Measurements from ENCODE around the gene WDFY2.

The WDFY2 gene

DNA sequence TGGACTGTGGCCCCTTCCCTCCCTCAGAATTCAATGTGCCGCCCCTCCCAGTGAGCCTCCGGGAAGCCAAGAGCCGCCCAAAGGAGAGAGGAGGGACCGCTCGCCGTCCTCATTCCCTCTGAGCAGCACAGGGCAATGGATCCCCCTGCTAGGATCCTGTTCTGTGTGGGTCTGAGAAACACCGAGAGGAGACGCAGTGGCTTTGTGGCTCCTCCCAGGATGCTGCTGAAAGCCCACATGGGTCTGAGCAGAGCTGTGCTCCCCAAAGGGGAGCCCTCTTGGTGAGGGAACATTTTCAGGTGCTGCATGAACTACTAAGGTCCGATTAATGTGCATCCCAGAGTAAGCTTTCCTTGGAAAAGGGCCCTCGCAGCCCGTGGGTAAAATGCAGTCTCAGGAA is 189.3 kb downstream of the WDFY2 start:
- DNase-seq: no peak

- no peak for DNase-seq
These were observed 191.9 kb downstream of the WDFY2 start for GRCh38 chr13:51776179-51776578.

DNA sequence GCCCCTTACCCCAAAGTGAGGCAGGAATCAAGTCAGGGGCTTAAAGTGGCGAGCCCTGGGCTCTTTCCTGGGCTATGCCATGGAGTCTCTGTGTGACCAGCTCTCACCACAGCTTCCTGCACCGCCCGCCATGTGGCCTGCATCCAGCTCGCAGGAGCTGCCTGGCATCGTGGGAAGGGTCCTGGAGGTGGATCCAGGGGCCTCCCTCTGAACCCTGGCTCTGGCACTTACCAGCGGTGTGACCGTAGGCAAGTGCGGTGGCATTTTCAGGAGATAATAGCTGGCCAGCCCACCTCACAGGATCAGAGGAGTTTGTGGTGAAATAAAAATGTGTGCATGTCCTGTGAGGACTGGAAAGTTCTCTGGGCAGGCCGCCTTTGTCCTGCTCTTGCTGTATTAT is 193.7 kb downstream of the WDFY2 start:
- no peak for DNase-seq

GRCh38 chr13:51778392-51778791 is 194.1 kb downstream of the WDFY2 start:
- no peak for DNase-seq

GRCh38 chr13:51780099-51780498 is 195.8 kb downstream of the WDFY2 start:
- DNase-seq: no peak

- DNase-seq: peak; percentile 10
These were observed 197.2 kb downstream of the WDFY2 start for GRCh38 chr13:51781246-51782022.

- DNase-seq: no peak
These were observed 197.9 kb downstream of the WDFY2 start for GRCh38 chr13:51782026-51782710.

GRCh38 chr13:51783428-51784094 is 199.3 kb downstream of the WDFY2 start:
- DNase-seq: no peak

- no peak for DNase-seq
These were observed 199.8 kb downstream of the WDFY2 start for GRCh38 chr13:51784097-51784496.

DNA sequence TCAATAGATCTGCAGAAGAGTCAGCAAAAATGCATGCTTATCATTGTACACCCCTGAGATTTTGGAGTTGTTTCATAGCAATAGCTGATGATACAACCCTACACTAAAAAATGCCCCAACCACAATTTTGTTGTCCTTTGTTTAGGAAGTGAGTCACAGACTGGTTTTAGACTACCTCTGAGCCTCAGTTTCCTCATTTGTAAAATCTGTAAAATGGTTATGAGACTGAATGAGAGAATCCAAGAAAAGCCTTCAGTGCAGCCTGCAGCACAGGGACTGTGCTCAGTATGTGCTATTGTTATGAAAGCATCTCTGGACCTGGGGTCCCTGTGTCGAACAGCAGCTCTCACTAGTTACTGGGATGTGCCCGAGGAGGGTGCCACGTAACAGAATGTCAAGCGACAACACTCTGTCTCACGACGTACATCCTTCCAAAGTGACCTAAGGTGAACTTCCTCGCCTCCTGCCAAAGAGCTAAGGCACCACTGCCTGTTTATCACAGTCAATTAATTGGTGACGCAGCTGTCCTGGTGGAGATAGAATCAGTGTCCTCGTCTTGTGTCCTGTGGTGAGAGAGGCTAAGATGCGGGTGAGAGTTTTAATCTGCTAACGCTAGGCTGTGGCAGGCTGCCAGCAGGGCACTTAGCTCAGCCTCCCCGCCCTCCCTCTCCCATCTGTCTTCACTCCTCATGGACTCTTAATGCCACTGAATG is 201.6 kb downstream of the WDFY2 start:
- DNase-seq: no peak

DNA sequence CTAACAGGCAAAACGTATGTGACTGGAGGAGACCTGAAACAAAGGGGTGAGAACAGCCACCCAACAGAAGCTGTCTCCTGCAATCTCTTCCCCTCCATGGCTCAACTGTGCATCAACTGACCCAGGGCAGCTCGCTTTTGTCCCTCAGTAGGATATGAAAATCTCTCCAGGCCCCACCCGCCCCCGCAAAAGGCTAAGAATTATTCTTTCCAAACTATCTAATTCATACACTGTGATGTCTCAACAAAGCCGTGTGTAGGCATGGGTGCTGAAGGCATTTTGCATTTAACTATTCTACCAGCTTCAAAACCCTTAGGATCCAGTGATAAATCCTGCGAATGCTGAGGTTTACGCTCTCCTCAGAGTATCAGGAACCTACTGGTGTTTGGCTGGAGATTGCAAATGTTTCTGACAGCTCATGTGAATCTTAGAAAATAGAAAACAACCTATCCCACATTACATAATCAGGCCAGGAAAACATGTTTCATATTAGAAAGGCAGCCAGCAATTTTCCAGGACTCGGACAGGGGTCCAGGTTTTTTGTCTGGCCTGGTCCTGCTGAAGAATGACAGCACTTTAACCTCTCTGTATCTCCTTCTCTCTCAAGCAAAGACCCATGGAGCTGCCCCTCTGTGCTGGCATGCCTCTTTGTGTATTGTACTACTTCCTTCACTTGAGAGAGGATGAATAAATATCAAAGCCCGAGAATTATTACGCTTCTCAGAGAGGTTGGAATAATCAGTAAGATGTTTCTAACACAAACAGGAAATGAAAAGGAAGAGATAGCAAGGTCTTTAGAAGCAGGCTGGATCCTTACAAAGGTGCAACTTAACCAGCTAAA is 202.4 kb downstream of the WDFY2 start:
- no peak for DNase-seq

DNA sequence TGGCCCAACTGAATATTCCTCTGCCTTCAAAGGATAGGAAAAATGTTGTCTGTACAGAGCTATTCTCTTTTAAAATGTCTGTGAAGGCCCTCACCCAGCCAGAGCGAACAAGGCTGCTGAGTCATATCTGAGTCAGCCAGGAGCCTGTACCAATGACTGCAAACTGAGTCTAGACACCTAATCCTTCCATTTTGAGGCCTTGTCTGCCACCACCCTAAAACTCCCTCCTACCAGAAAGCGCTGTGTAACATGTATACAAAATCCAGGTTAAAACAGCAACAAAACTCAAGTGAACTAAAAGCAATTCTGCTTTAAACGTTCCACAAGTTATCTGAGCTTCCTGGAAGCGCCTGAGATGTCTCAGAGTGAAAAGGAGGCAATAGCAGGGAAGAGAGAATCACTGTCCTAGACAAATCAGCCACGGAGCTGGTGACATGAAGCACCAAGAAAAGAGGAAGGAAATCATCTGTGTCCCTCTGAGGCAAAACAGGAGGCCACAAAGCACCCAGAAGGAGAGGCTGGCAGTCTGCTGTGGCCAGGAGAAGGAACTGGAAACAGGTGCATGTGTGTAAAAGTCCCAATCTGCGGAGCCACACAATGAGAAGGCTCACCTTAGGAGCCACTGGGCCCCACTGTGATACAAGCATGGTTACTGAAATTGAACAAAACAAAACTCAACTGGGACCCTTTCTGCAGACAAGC is 209.5 kb downstream of the WDFY2 start:
- DNase-seq: peak; percentile 30

DNA sequence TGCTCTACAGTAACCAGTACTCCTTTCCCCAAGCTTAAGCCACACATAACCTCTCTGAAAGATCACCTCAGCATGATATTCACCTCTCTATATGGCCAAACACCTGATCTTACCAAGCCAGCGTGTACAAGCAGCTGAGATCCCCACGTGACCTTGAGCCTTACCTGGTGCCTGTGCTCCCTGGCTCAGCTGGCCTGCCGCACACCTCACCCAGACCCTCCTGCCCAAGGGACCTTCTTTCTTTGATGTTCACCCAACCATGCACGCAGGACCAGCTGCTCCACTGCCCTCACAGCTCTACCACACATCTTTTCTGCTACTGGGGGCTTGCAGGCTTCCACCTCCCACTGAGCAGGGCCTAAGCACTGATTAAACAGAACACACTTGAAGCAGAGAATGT is 210.7 kb downstream of the WDFY2 start:
- no peak for DNase-seq

DNA sequence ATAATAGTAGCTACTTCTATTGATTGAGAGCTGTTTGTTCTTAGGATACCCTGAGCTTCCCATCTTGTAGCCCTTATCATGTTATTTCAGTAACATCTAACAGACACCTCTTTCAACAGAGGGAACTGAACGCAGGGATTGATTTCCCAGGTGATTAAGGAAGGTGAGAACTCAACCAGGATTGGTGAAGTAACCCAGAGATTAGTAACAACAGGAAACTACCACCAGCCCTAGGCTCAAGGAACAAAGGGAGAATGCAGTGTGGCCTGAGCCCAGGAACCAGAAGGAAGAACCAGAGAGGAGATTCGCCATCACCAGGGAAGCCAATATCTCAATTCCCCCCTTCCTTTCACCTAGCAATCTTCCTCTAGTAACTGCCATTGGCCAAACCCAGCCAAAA is 211.2 kb downstream of the WDFY2 start:
- DNase-seq: no peak

GRCh38 chr13:51796546-51796945 is 212.3 kb downstream of the WDFY2 start:
- no peak for DNase-seq

GRCh38 chr13:51797664-51798488 is 213.6 kb downstream of the WDFY2 start:
- peak; percentile 69 for DNase-seq

- no peak for DNase-seq
These were observed 215.0 kb downstream of the WDFY2 start for GRCh38 chr13:51799261-51799660.

DNA sequence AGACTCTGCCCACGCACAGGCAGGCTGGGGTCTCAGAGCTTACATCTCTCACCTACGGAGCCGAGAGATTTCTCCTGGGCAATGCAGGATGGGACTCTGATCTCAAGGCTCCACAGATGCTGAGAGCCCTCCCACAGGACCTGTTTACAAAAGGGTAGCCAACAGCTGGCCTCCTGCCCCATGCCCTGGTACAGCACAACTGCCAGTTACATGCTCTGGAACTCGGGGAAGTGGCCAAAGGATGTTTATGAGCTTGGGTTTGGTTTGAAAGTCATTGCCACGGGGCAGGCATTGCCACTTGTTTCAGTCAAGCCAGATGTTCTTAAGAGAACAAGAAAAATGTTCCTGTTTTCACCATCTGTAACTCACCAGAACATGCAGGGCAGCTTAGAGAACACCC is 216.2 kb downstream of the WDFY2 start:
- no peak for DNase-seq

DNA sequence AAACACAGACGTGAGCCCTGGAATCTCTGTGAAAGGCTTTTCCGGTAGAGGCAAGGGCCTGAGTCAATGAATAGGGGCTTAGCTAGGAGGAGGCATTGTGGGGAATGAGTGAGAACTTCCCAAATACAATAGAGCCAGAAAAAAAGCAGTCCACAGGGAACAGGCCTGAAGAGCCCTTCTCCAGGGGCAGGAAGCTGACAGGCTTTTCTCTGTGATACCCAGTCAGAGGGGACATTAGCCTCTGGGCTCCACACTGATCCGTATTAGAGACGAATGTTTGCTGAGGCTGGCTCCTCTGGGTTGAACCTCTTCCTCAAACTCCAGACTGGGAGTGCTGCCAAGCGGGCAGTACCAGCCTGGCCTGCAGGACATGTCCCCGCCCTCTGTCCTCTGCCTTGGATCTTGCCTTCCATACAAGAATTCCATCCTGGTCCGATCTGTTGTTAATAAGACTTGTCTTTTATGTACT is 217.4 kb downstream of the WDFY2 start:
- DNase-seq: no peak

DNA sequence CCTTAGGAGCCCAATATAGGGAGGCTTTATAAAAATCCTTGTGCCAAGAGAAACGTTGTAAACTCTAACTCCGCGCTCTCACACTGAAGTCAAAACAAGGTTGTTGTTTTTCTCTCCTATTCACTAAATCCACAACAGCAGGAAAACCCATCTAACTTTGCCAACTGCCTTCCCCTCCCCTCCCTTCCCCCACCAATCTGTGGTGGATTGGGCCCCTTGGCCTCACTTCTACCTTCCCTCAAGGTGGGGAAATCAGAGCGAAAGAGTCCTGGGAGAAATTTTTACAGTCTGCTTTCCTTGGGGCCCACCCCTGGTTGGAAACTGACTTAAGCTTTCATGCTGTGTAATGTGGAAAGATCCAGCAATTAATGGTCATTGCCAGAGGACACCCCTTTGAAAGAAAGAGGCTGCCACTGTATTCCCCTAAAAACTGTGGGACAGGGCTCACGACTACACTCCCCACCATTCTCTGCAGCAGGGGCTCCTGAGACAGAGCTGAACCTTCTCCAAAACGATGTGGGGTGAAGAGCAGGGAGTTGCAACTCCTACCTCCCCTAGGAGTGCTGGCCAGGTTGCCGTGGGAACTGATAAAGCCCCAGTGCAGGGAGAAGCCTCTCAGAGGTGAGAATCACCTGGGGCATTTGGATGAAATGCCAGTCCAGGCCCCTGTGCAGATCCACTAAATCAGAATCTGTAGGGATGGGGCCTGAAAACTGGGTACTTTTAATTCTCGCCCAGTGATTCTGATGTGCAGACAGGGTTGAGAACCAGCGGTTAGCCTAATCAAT is 218.6 kb downstream of the WDFY2 start:
- DNase-seq: no peak
